GM12892 (cell line): ENCODE data around the gene SRBD1.

ENCODE experiments used
- POLR2A ChIP-seq: IDR thresholded peaks from 2 replicates; pipeline ENCODE4 v1.6.1; 2011; ENCODE audit warnings: low read depth, low read length, control low read depth
- POLR2AphosphoS5 ChIP-seq: IDR thresholded peaks from 2 replicates; pipeline ENCODE4 v1.6.1; 2011; ENCODE audit warnings: low read depth, low read length, control low read depth

GRCh38 chr2:45595721-45596435 lies 15.2 kb downstream of the SRBD1 start:
- TF ChIP-seq POLR2A (no peak), POLR2AphosphoS5 (no peak)
